CD4-positive, alpha-beta T cell (primary cell): ENCODE results near the gene DNAL1. TPM values are rescaled to one million over a fixed set of nuclear protein-coding genes. Genes with fewer than 3 reads are reported as not detected.

Source experiments
- ATAC-seq: fragments of 200-7000 bp; cut with Tn5 transposase; one replicate; pipeline ENCODE4 v1.10.0; 2022; ENCODE audit warnings: mild to moderate bottlenecking; ENCODE audit not compliant: poor library complexity
- CTCF ChIA-PET: fragments of 350-600 bp; sonication (Branson Sonifier 250); formaldehyde crosslinking; loops from one replicate; lab custom pipeline; 2021; ENCODE audit warnings: antibody characterized with exemption, inconsistent platforms; lab: Charles Lee
- POLR2A ChIA-PET: fragments of 350-600 bp; sonication (Branson Sonifier 250); formaldehyde crosslinking; loops from one replicate; lab custom pipeline; 2021; ENCODE audit warnings: antibody characterized with exemption, inconsistent platforms; lab: Charles Lee
- DNase-seq, 14 experiments: peaks; one replicate each; pipeline ENCODE4 v3.0.0-alpha.2; 2013 to 2020; ENCODE audit warnings: mixed read lengths in 2 of 14
- H3K27ac ChIP-seq, 2 donors: one replicate each; pipeline versions ENCODE4 v1.5.1 to v1.7.0; 2013; ENCODE audit warnings: low read length in 2 of 2, low read depth in 1 of 2, mild to moderate bottlenecking in 1 of 2
- H3K27me3 ChIP-seq, 2 experiments: 1 replicate in 1 of 2; 2 replicates in 1 of 2; pipeline versions ENCODE4 v1.6.1 to v1.7.0; 2013; ENCODE audit warnings: low read length in 2 of 2, control low read depth in 1 of 2, mild to moderate bottlenecking in 1 of 2, moderate library complexity in 1 of 2; ENCODE audit not compliant: insufficient read depth in 2 of 2, control insufficient read depth in 1 of 2
- H3K36me3 ChIP-seq: one replicate; pipeline ENCODE4 v1.6.1; 2013; ENCODE audit warnings: low read length, control low read depth; ENCODE audit not compliant: insufficient read depth
- H3K4me1 ChIP-seq: one replicate; pipeline ENCODE4 v1.6.1; 2013; ENCODE audit warnings: low read length, control low read depth; ENCODE audit not compliant: insufficient read depth
- H3K4me3 ChIP-seq: one replicate; pipeline ENCODE4 v1.5.1; 2013; ENCODE audit warnings: mild to moderate bottlenecking, low read length, moderate library complexity
- H3K9me3 ChIP-seq, 2 experiments: 1 replicate in 1 of 2; 2 replicates in 1 of 2; pipeline versions ENCODE4 v1.6.1 to v1.7.0; 2013; ENCODE audit warnings: low read length in 2 of 2, mild to moderate bottlenecking in 2 of 2, control low read depth in 1 of 2, moderate library complexity in 1 of 2; ENCODE audit not compliant: control insufficient read depth in 1 of 2, insufficient read depth in 1 of 2
- H3K27ac Mint-ChIP-seq: one replicate; pipeline ENCODE4 v1.8.0; 2020; ENCODE audit warnings: mixed read lengths
- H3K27me3 Mint-ChIP-seq: one replicate; pipeline ENCODE4 v1.8.0; 2021; ENCODE audit warnings: mixed read lengths
- H3K36me3 Mint-ChIP-seq: one replicate; pipeline ENCODE4 v1.8.0; 2021; ENCODE audit warnings: low read depth, mixed read lengths
- H3K4me1 Mint-ChIP-seq: one replicate; pipeline ENCODE4 v1.8.0; 2021; ENCODE audit warnings: low read depth, mixed read lengths
- H3K4me3 Mint-ChIP-seq: one replicate; pipeline ENCODE4 v1.8.0; 2020; ENCODE audit warnings: mild to moderate bottlenecking, mixed read lengths
- H3K9me3 Mint-ChIP-seq: one replicate; pipeline ENCODE4 v1.8.0; 2020; ENCODE audit warnings: mixed read lengths
- CTCF ChIP-seq: fragments of 200-600 bp; IDR thresholded peaks from one replicate; pipeline ENCODE4 v1.8.0; 2022; ENCODE audit warnings: antibody characterized with exemption, mild to moderate bottlenecking
- intact Hi-C, 2 experiments: fragments of 100-400 bp; cut with DNase I in 1 of 2; cut with micrococcal nuclease in 1 of 2; formaldehyde crosslinking; loops; one replicate each; pipeline versions ENCODE4 v1.15.1 to v1.9.0; 2023 to 2025; cut with DNase I, micrococcal nuclease
- total RNA-seq, 174 experiments: library from RNA in 2 of 174; stranded (reverse) in 2 of 174; gene quantifications; one replicate each; pipeline ENCODE4 v1.2.3 and lab custom pipeline; 2021 to 2026

Gene DNAL1
- total RNA-seq, 2 experiments from 2014 or later = 2.9 to 3.7 TPM

- CTCF ChIA-PET = interaction anchor here (1.0 kb wide), 1 partner anchor 19 kb away, joined by 4 read pairs; no protein-coding TSS in a partner anchor
- peaks cover 62% of the 10 kb centered on the region for H3K36me3 ChIP-seq
- peak overlapping the region; percentile 20 for H3K27ac Mint-ChIP-seq
- H3K27ac ChIP-seq = no peak overlapping the region
- H3K36me3 Mint-ChIP-seq = peaks cover 49% of the 10 kb centered on the region
- no peak for TF ChIP-seq CTCF
- H3K9me3 ChIP-seq = no peaks in the 10 kb centered on the region
- no peaks in the 10 kb centered on the region for H3K27me3 Mint-ChIP-seq
- POLR2A ChIA-PET = interaction anchor here (9.8 kb wide), 1 partner anchor 18 kb away, joined by 282 read pairs; a partner anchor contains a TSS
- H3K9me3 Mint-ChIP-seq = no peaks in the 10 kb centered on the region
- H3K4me1 ChIP-seq = peaks cover 56% of the 10 kb centered on the region
- DNase-seq (no peak), ATAC-seq (no peak)
- H3K27me3 ChIP-seq = no peaks in the 10 kb centered on the region
- H3K4me3 Mint-ChIP-seq = no peak overlapping the region
- peaks cover 37% of the 10 kb centered on the region for H3K4me1 Mint-ChIP-seq
- intact Hi-C loops = no loop called here
- H3K4me3 ChIP-seq = no peak overlapping the region
Measured at GRCh38 chr14:73738518-73739173, 93.9 kb downstream of the DNAL1 start.

GRCh38 chr14:73739174-73739898 lies 94.5 kb downstream of the DNAL1 start:
- ChIA-PET POLR2A (interaction anchor here (9.8 kb wide), 1 partner anchor 17 kb away, joined by 282 read pairs; a partner anchor contains a TSS), CTCF (interaction anchor here (6.3 kb wide), 1 partner anchor 19 kb away, joined by 65 read pairs; a partner anchor contains a TSS)
- Histone ChIP-seq H3K36me3 (peaks cover 59% of the 10 kb centered on the region), H3K27ac (peak overlapping the region; percentile 14 to 78), H3K9me3 (no peaks in the 10 kb centered on the region), H3K4me3 (no peak overlapping the region), H3K4me1 (peaks cover 62% of the 10 kb centered on the region), H3K27me3 (no peaks in the 10 kb centered on the region)
- peaks cover 44% of the 10 kb centered on the region for H3K4me1 Mint-ChIP-seq
- no peak for DNase-seq
- H3K9me3 Mint-ChIP-seq = no peaks in the 10 kb centered on the region
- no peak overlapping the region for H3K4me3 Mint-ChIP-seq
- H3K36me3 Mint-ChIP-seq = peaks cover 44% of the 10 kb centered on the region
- TF ChIP-seq CTCF = no peak
- no peaks in the 10 kb centered on the region for H3K27me3 Mint-ChIP-seq
- intact Hi-C loops = no loop called here
- H3K27ac Mint-ChIP-seq = peak overlapping the region; percentile 20
- ATAC-seq = no peak

- H3K4me3 Mint-ChIP-seq = peak overlapping the region; percentile 60
- DNase-seq = no peak
Measured at GRCh38 chr14:73739899-73740617, 95.3 kb downstream of the DNAL1 start.

More at GRCh38 chr14:73739899-73740617, 95.3 kb downstream of the DNAL1 start:
- H3K4me3 ChIP-seq = no peak overlapping the region
- Mint-ChIP-seq H3K27me3 (no peaks in the 10 kb centered on the region), H3K27ac (peak overlapping the region; percentile 99), H3K36me3 (peaks cover 37% of the 10 kb centered on the region), H3K4me1 (peaks cover 51% of the 10 kb centered on the region), H3K9me3 (no peaks in the 10 kb centered on the region)
- H3K4me1 ChIP-seq = peaks cover 70% of the 10 kb centered on the region
- peak overlapping the region; percentile 76 to 78 for H3K27ac ChIP-seq
- H3K9me3 ChIP-seq = no peaks in the 10 kb centered on the region
- H3K36me3 ChIP-seq = peaks cover 51% of the 10 kb centered on the region
- H3K27me3 ChIP-seq = no peaks in the 10 kb centered on the region
- POLR2A ChIA-PET = interaction anchor here (1.0 to 9.8 kb wide), 6 partner anchors 8 to 112 kb away, joined by 3 to 282 read pairs (median 18); partner anchors contain the start of gene PTGR2
- intact Hi-C loops = loop anchor here (2.0 to 5.0 kb wide), 2 partner anchors 27 to 47 kb away; no protein-coding TSS in a partner anchor
- no peak for ATAC-seq
- TF ChIP-seq CTCF = no peak
- CTCF ChIA-PET = interaction anchor here (3.2 to 6.3 kb wide), 2 partner anchors 14 to 19 kb away, joined by 31 to 65 read pairs; a partner anchor contains a TSS
